HS-27A (cell line): ENCODE results near the gene PDIA5.

Source experiments
- DNase-seq: peaks from one replicate; pipeline ENCODE4 v3.0.0-alpha.2; 2012; ENCODE audit warnings: low read depth, missing footprints

PDIA5 gene

DNA sequence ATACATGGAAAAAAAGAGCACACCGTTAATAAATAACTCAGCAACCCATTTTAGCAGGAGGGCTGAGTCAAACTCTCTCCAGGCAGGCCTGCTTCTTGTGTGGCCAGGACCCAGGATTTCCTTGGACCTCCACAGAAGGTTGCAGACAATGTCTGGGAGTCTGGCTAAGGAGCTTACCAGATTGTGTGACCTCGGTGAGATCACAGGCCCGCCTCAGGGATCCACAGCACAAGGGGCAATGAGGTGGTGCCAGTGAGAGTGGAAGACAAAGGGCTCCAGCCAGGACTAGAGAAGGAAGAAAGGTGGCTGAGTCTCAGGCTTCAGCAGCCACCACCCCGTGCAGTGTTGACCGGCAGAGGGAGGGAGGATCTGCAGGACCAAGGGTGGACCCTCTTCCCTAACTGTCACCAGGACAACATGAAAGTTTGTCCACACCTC, 102.7 kb downstream of the PDIA5 start:
- no peak for DNase-seq

DNA sequence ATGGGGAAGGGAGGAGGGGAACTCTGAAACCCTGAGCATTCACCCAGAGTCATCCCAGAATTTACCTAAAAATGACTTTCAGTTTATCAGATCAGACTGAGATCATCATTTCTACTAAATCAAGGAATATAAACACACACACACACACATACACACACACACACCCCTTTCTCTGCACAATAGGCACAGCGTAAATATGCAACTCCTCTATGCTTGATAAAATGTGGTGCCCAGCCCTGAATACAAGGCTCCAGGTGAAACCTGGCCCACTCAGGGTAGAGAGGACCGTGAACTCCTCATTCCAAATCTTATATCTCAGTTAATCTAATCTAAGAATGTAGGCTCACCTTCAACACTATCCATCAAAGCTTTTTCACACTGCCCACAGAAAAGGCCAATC, 103.1 kb downstream of the PDIA5 start:
- no peak for DNase-seq

- DNase-seq = no peak
These were observed 114.0 kb downstream of the PDIA5 start for GRCh38 chr3:123180791-123181190.

DNA sequence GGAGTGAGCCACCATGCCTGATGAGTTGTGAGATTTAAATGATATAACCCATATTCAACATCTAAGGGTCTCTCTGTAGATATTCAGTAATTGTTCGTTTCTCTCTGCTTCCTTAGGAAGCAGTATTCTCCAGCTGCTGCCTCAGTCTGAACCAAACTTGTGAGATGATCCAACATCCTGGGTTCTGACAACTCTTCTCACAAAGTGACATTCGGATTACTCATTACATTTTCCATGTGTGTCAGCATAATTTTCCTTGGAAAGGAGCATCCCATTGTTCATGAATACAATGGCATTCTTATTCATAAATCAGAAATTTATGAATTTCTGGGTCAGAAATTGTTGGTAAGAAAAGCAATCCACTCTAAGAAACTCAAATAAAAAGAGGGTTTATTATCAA, 119.9 kb downstream of the PDIA5 start:
- DNase-seq = no peak

GRCh38 chr3:123188058-123188457, 121.2 kb downstream of the PDIA5 start:
- no peak for DNase-seq

DNA sequence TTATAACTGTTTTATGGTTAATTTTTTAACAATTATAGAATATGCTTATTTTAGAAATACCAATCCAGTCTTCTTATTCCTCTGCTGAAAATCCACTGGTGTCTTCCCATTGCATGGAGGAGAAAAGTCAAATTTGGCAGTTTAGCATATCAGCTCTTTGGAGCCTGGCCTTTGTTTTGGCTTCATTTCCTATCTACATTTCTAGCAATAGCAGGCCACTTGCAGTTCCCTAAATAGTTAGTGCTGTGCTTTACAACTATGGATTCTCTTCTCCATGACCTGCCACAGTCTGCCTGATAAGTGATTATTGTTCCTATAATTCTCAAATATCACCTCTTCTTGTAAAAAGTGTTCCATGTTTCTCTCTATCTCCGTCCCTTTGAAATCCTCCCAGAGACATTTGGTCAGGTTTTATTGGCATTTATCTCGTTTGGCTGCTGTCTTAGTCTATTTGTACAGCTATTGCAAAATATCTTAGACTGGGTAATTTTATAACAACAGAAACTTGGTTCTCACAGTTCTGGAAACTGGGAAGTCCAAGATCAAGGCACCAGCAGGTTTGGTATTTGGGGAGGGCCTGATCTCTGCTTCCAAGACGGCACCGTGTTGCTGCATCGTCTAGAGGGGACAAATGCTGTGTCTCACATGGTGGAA, 126.8 kb downstream of the PDIA5 start:
- DNase-seq = no peak

GRCh38 chr3:123194552-123194951, 127.7 kb downstream of the PDIA5 start:
- DNase-seq = no peak

GRCh38 chr3:123198372-123198771, 131.5 kb downstream of the PDIA5 start:
- no peak for DNase-seq

DNA sequence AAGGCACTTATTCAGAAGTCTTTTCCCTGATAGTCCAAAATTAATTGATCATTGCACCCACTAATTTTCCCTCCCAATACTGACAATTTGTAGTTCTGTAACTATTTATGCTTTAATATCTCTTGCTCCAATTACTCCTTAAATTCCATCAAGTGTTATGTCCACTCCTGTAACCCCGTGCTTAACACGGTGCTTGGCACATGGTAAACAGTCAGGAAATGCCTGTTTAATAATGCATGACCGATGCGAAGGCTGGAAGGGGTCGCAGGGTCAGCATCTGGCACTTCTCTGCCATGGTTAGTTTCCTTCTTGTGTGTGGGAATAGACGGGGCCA, 134.4 kb downstream of the PDIA5 start:
- no peak for DNase-seq

DNA sequence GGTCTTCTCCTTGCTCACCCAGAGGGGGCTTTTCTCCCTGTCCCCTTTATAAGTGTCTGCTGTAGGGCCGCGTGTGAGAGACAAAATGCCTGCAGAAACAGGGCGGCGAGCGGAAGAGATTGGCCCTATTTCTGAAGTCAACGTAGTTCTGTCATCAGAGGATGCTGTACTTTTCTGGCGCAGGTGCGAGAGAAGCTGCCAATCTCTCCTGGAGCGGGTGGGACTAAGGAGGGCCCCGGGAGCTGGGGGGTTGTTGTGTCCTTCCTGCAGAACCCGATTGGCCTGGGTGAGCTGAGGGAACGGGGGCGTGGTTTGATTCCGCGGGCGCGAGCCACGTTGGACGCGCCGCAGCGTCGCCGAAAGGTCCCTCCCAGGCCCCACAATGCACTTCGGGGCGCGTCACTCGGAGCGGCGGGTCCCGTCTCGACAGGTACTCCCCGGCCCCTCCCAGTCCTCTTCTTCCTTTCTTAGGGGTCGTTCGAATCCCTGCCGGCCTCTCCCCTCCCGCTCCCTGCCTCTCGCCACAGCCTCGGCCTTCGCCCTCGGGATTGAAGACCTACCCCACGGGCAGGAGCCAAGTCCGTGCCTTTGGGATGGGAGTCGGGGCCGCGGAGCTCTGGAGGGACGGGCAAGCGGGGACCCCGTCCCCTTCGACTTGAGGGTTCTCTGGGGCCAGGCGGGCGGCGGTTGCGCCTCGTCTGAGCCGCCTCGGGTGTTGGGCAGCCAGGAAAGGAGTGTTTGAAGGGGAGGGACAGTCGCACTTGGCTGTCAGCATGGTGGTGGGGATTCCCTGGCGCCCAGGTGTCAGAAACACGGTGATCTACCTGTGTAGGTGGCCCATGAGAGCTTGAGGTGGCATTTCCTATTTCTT, 135.0 kb downstream of the PDIA5 start, which contains the start of gene SEC22A:
Gene SEC22A, plus strand, starts transcription at position 387 of the 871 bp plus-strand sequence. CDS start 7,275 bp downstream, outside the sequence.
- peak; percentile 79 for DNase-seq

GRCh38 chr3:123202451-123202850, 135.6 kb downstream of the PDIA5 start:
- peak; percentile 4 for DNase-seq
